H1 (cell line): ENCODE measurements around the gene ST14. TPM values are rescaled to one million over a fixed set of nuclear protein-coding genes. Genes with fewer than 3 reads are reported as not detected.
A peak's percentile ranks its signal among the peaks of the same experiment; 100 is the strongest.

Experiments used
- CTCF ChIA-PET: fragments of 300-600 bp; sonication (Branson Sonifier 250); formaldehyde crosslinking; loops from one replicate; lab custom pipeline; 2021; ENCODE audit not compliant: partially characterized antibody; lab: Charles Lee
- POLR2A ChIA-PET: fragments of 300-600 bp; sonication (Branson Sonifier 250); formaldehyde crosslinking; loops from one replicate; lab custom pipeline; 2021; ENCODE audit warnings: inconsistent platforms; ENCODE audit not compliant: partially characterized antibody; lab: Charles Lee
- DNase-seq, 2 experiments: peaks; one replicate each; pipeline versions ENCODE4 v3.0.0 to v3.0.0-alpha.2; 2010 to 2022; ENCODE audit warnings: low spot score in 2 of 2, low read depth in 1 of 2, mixed read lengths in 1 of 2
- FAIRE-seq: peaks from 2 replicates; lab custom pipeline; 2011; peaks lifted over from hg19 to GRCh38; lab: Jason Lieb, UNC
- H2AFZ ChIP-seq: 2 replicates; pipeline ENCODE4 v1.8.1; 2012; ENCODE audit warnings: low read length, inconsistent platforms
- H2AK5ac ChIP-seq: 2 replicates; pipeline ENCODE4 v1.6.1; 2013; ENCODE audit warnings: low read depth, low read length
- H2BK120ac ChIP-seq: replicated peaks from 2 replicates; pipeline ENCODE3; 2013; ENCODE audit warnings: low read depth, low read length, inconsistent platforms
- H2BK12ac ChIP-seq: 2 replicates; pipeline ENCODE4 v1.6.1; 2013; ENCODE audit warnings: low read depth, low read length
- H2BK15ac ChIP-seq: 2 replicates; pipeline ENCODE4 v1.6.1; 2013; ENCODE audit warnings: low read length
- H2BK20ac ChIP-seq: 2 replicates; pipeline ENCODE4 v1.6.1; 2013; ENCODE audit warnings: low read length
- H2BK5ac ChIP-seq: 2 replicates; pipeline ENCODE4 v1.6.1; 2013; ENCODE audit warnings: low read depth, low read length
- H3K14ac ChIP-seq: 2 replicates; pipeline ENCODE4 v1.6.1; 2013; ENCODE audit warnings: inconsistent platforms; ENCODE audit not compliant: insufficient read length
- H3K18ac ChIP-seq: 2 replicates; pipeline ENCODE4 v1.6.1; 2013; ENCODE audit warnings: low read length; ENCODE audit errors: extremely low read depth
- H3K23ac ChIP-seq: 2 replicates; pipeline ENCODE4 v1.6.1; 2013; ENCODE audit warnings: inconsistent platforms; ENCODE audit not compliant: insufficient read length
- H3K23me2 ChIP-seq: 2 replicates; pipeline ENCODE4 v1.6.1; 2013; ENCODE audit warnings: low read depth, low read length
- H3K27ac ChIP-seq: 2 replicates; pipeline ENCODE4 v1.6.1; 2011; ENCODE audit warnings: low read depth, low read length, inconsistent platforms
- H3K27me3 ChIP-seq, 4 experiments: replicated peaks in 1 of 4; 1 replicate in 1 of 4; 2 replicates in 3 of 4; pipeline versions ENCODE4 v1.6.1 to v1.8.1; 2011 to 2013; ENCODE audit warnings: low read length in 3 of 4, mild to moderate bottlenecking in 3 of 4, inconsistent platforms in 2 of 4, mixed read lengths in 2 of 4, moderate library complexity in 1 of 4; ENCODE audit not compliant: control insufficient read depth in 3 of 4, insufficient read depth in 3 of 4; ENCODE audit errors: extremely low read depth in 1 of 4
- H3K36me3 ChIP-seq, 4 experiments: 2 replicates each; pipeline versions ENCODE4 v1.6.1 to v1.8.1; 2011 to 2013; ENCODE audit warnings: mild to moderate bottlenecking in 4 of 4, low read length in 3 of 4, moderate library complexity in 2 of 4, control low read depth in 1 of 4, inconsistent platforms in 1 of 4; ENCODE audit not compliant: insufficient read depth in 4 of 4, control insufficient read depth in 2 of 4
- H3K4ac ChIP-seq: replicated peaks from 2 replicates; pipeline ENCODE3; 2013; ENCODE audit warnings: low read length, low read depth, mixed read lengths, inconsistent platforms; ENCODE audit not compliant: insufficient read length
- H3K4me1 ChIP-seq, 4 experiments: replicated peaks in 1 of 4; 1 replicate in 1 of 4; 2 replicates in 3 of 4; pipeline versions ENCODE4 v1.6.1 to v1.8.1; 2011 to 2013; ENCODE audit warnings: low read length in 3 of 4, inconsistent platforms in 2 of 4, mixed read lengths in 1 of 4; ENCODE audit not compliant: insufficient read depth in 4 of 4, control insufficient read depth in 3 of 4
- H3K4me2 ChIP-seq, 2 experiments: 2 replicates each; pipeline versions ENCODE4 v1.6.1 to v1.8.1; 2011 to 2013; ENCODE audit warnings: low read depth in 2 of 2, low read length in 2 of 2, control low read depth in 1 of 2, inconsistent platforms in 1 of 2, mild to moderate bottlenecking in 1 of 2; ENCODE audit not compliant: insufficient read depth in 1 of 2
- H3K4me3 ChIP-seq, 4 experiments: fragments of 200-600, 300-600 bp in 1 of 4; sonication (generic), shearing (Covaris generic), sonication (Bioruptor Twin) in 1 of 4; 2 replicates each; pipeline versions ENCODE4 v1.5.1 to v1.8.1; 2011 to 2016; ENCODE audit warnings: low read length in 4 of 4, low read depth in 3 of 4, control low read depth in 2 of 4, inconsistent platforms in 2 of 4, mild to moderate bottlenecking in 2 of 4, mixed read lengths in 1 of 4, moderate library complexity in 1 of 4; ENCODE audit not compliant: insufficient read depth in 2 of 4; ENCODE audit errors: extremely low read depth in 1 of 4
- H3K56ac ChIP-seq: replicated peaks from 2 replicates; pipeline ENCODE3; 2013; ENCODE audit warnings: low read depth, mild to moderate bottlenecking, mixed read lengths, low read length, inconsistent platforms; ENCODE audit not compliant: insufficient read length
- H3K79me1 ChIP-seq: 2 replicates; pipeline ENCODE4 v1.6.1; 2013; ENCODE audit warnings: low read depth, low read length, control low read depth
- H3K79me2 ChIP-seq, 2 experiments: 2 replicates each; pipeline versions ENCODE4 v1.6.1 to v1.8.1; 2012 to 2013; ENCODE audit warnings: low read length in 2 of 2, mild to moderate bottlenecking in 2 of 2, inconsistent platforms in 1 of 2; ENCODE audit not compliant: insufficient read depth in 2 of 2, control insufficient read depth in 1 of 2
- H3K9ac ChIP-seq, 4 experiments: replicated peaks in 1 of 4; 1 replicate in 1 of 4; 2 replicates in 3 of 4; pipeline versions ENCODE4 v1.6.1 to v1.8.1; 2011 to 2013; ENCODE audit warnings: low read depth in 3 of 4, low read length in 3 of 4, control low read depth in 2 of 4, mild to moderate bottlenecking in 2 of 4, moderate library complexity in 2 of 4, inconsistent platforms in 1 of 4; ENCODE audit errors: extremely low read depth in 1 of 4
- H3K9me3 ChIP-seq, 2 experiments: 2 replicates each; pipeline versions ENCODE4 v1.6.1 to v1.8.1; 2012 to 2013; ENCODE audit warnings: mild to moderate bottlenecking in 2 of 2, moderate library complexity in 2 of 2, control low read depth in 1 of 2, inconsistent platforms in 1 of 2, low read depth in 1 of 2, low read length in 1 of 2, mixed read lengths in 1 of 2; ENCODE audit not compliant: insufficient read depth in 2 of 2
- H4K20me1 ChIP-seq, 2 experiments: replicated peaks in 1 of 2; 2 replicates each; pipeline versions ENCODE3 to v1.8.1; 2011 to 2013; ENCODE audit warnings: inconsistent platforms in 2 of 2, low read length in 2 of 2, mild to moderate bottlenecking in 1 of 2; ENCODE audit not compliant: insufficient read depth in 2 of 2, control insufficient read depth in 1 of 2
- H4K5ac ChIP-seq: 2 replicates; pipeline ENCODE4 v1.6.1; 2013; ENCODE audit warnings: low read length, low read depth, mixed read lengths, inconsistent platforms; ENCODE audit not compliant: insufficient read length
- H4K8ac ChIP-seq: 2 replicates; pipeline ENCODE4 v1.8.0; 2013; ENCODE audit warnings: mild to moderate bottlenecking, moderate library complexity, low read length, inconsistent platforms; ENCODE audit not compliant: insufficient read depth; ENCODE audit errors: extremely low read depth
- H4K91ac ChIP-seq: replicated peaks from 2 replicates; pipeline ENCODE3; 2013; ENCODE audit warnings: low read length, mixed read lengths, inconsistent platforms; ENCODE audit not compliant: insufficient read length
- BACH1 ChIP-seq: IDR thresholded peaks from 2 replicates; pipeline ENCODE4 v1.6.1; 2012; ENCODE audit warnings: low read length, improper control_type of control experiment
- FOSL1 ChIP-seq: IDR thresholded peaks from 2 replicates; pipeline ENCODE4 v1.6.1; 2011; ENCODE audit warnings: mild to moderate bottlenecking, low read depth, low read length, moderate library complexity; ENCODE audit not compliant: insufficient read depth
- JUND ChIP-seq: IDR thresholded peaks from 2 replicates; pipeline ENCODE4 v1.6.1; 2011; ENCODE audit warnings: mild to moderate bottlenecking, improper control_type of control experiment, low read length
- KDM4A ChIP-seq: IDR thresholded peaks from one replicate; pipeline ENCODE4 v1.7.1; 2012; ENCODE audit warnings: low read depth, mild to moderate bottlenecking, moderate library complexity, low read length, inconsistent platforms; ENCODE audit not compliant: severe bottlenecking
- RFX5 ChIP-seq: IDR thresholded peaks from 2 replicates; pipeline ENCODE4 v1.6.1; 2011; ENCODE audit warnings: low read depth, low read length, improper control_type of control experiment, borderline replicate concordance
- RXRA ChIP-seq: IDR thresholded peaks from 2 replicates; pipeline ENCODE4 v1.6.1; 2011; ENCODE audit warnings: low read depth, mild to moderate bottlenecking, low read length, moderate library complexity; ENCODE audit not compliant: insufficient read depth
- SIX5 ChIP-seq: IDR thresholded peaks from 2 replicates; pipeline ENCODE4 v1.6.1; 2011; ENCODE audit warnings: mild to moderate bottlenecking, low read depth, low read length
- TAF1 ChIP-seq: IDR thresholded peaks from 2 replicates; pipeline ENCODE4 v1.6.1; 2011; ENCODE audit warnings: mild to moderate bottlenecking, low read depth, low read length
- TBP ChIP-seq: IDR thresholded peaks from 2 replicates; pipeline ENCODE4 v1.6.1; 2011; ENCODE audit warnings: low read depth, low read length, improper control_type of control experiment
- WGBS, 2 experiments: shearing (Covaris generic) in 1 of 2; methylation state at CpG; one replicate each; pipeline versions ENCODE4 v1.1.6 to v1.1.7; 2013 to 2015; ENCODE audit warnings: low lambda C conversion rate in 2 of 2, mixed read lengths in 2 of 2, inconsistent platforms in 1 of 2, low coverage in 1 of 2, missing lambda C conversion rate in 1 of 2; ENCODE audit not compliant: insufficient replicate concordance in 2 of 2, insufficient coverage in 1 of 2, insufficient read length in 1 of 2; ENCODE audit errors: extremely low coverage in 1 of 2, missing lambda C conversion rate in 1 of 2; 5-methylcytosine and 5-hydroxymethylcytosine counted together
- polyA plus RNA-seq, 7 experiments: library from polyadenylated mRNA; depleted of rRNA in 3 of 7; stranded (reverse) in 5 of 7; unstranded in 2 of 7; fragments of >200 nt in 5 of 7; fragments of 200-250 nt in 2 of 7; gene quantifications; 1 replicate in 5 of 7; 2 replicates in 1 of 7; 4 replicates in 1 of 7; pipeline versions ENCODE4 v1.2.1 to v1.2.3, GENCODE V29; 2011 to 2013; ENCODE audit warnings: missing spikeins in 2 of 7, mixed read lengths in 2 of 7
- total RNA-seq: library from RNA; stranded (reverse); fragmentation: NEBNext Ultra II Directional; extraction: Animal tissue kit (Norgen Biotek cat#: 25700); gene quantifications from 2 replicates; pipeline ENCODE4 v1.2.1, GENCODE V29; 2021
- TF ChIP-seq, protein P1 (sequence below): IDR thresholded peaks from 2 replicates; pipeline ENCODE4 v1.6.1; 2012; ENCODE audit warnings: low read length, inconsistent platforms
- TF ChIP-seq, protein P2 (sequence below): IDR thresholded peaks from 2 replicates; pipeline ENCODE4 v1.6.1; 2012; ENCODE audit warnings: inconsistent platforms

ST14 gene
- total and polyA plus RNA-seq, 2 of the 8 experiments (the other 6 are each of a cell fraction or from before 2014, with no cell fraction given), result 22.4 to 24.9 TPM

DNA sequence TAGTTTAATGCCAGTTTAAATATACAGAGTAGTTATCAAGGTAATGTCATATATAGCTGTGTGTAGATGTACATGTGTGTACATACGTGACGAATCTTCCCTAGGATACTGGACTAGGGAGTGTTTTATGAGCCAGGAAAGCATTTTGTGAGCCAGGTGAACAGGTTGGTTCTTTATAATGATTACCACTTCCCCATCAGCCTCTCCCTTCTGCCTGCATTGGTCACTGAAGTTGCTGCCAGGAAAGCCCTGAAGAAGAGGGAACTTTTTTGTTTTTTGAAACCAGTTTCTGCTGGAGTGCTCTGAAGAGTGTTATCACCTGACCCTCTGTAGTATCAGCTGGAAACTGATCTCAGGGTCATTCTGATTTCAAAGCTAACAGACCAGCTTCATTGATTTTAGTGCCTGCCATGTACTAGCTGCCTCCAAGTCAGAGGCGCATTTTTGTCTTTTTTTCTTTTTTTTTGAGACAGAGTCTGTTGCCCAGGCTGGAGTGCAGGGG, 14.2 kb upstream of the ST14 start:
- Histone ChIP-seq H4K91ac (no peak overlapping the region), H3K23me2 (no peaks in the 10 kb centered on the region), H4K5ac (no peak overlapping the region), H4K8ac (no peak overlapping the region), H3K9ac (peak overlapping the region in 2 of 4 experiments; percentile 8 to 28; a peak in 1 of 7 replicates), H3K9me3 (no peaks in the 10 kb centered on the region), H3K27ac (peak overlapping the region; percentile 69), H2BK120ac (no peak overlapping the region), H2AFZ (no peak overlapping the region), H3K4me2 (no peak overlapping the region), H3K4ac (no peak overlapping the region), H2AK5ac (no peak overlapping the region), H2BK20ac (no peak overlapping the region), H3K23ac (no peak overlapping the region), H3K79me1 (no peaks in the 10 kb centered on the region; the same call in 1 of the 2 replicates), H3K56ac (no peak overlapping the region), H3K36me3 (peaks cover 17 to 52% (median 27%) of the 10 kb centered on the region in 4 experiments), H3K27me3 (no peaks in the 10 kb centered on the region), H3K4me1 (peaks cover 0 to 15% (median 7%) of the 10 kb centered on the region in 4 experiments; a peak in 5 of 7 replicates), H3K14ac (no peak overlapping the region), H3K4me3 (no peak overlapping the region), H2BK12ac (no peak overlapping the region), H4K20me1 (peaks cover 2 to 10% of the 10 kb centered on the region in 2 experiments), H3K79me2 (no peaks in the 10 kb centered on the region), H3K18ac (no peak overlapping the region), H2BK15ac (no peak overlapping the region), H2BK5ac (no peak overlapping the region)
- ChIA-PET CTCF (interaction anchor here (0.6 to 3.6 kb wide), 21 partner anchors 10 to 441 kb away, joined by 3 to 60 read pairs (median 5); no protein-coding TSS in a partner anchor), POLR2A (interaction anchor here (0.6 to 2.8 kb wide), 12 partner anchors 8 to 169 kb away, joined by 3 to 17 read pairs (median 4); partner anchors contain the start of genes APLP2, PRDM10 and ST14)
- DNase-seq (no peak), FAIRE-seq (no peak)
- 88% methylated on average over 3 of the region's 3 CpGs; no CpG with 5 or more reads in 1 of the 2 experiments for WGBS, 2 experiments
- TF ChIP-seq, protein P1, sequence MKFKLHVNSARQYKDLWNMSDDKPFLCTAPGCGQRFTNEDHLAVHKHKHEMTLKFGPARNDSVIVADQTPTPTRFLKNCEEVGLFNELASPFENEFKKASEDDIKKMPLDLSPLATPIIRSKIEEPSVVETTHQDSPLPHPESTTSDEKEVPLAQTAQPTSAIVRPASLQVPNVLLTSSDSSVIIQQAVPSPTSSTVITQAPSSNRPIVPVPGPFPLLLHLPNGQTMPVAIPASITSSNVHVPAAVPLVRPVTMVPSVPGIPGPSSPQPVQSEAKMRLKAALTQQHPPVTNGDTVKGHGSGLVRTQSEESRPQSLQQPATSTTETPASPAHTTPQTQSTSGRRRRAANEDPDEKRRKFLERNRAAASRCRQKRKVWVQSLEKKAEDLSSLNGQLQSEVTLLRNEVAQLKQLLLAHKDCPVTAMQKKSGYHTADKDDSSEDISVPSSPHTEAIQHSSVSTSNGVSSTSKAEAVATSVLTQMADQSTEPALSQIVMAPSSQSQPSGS, result no peak
- TF ChIP-seq TBP (no peak), RFX5 (no peak), TAF1 (no peak), SIX5 (no peak), KDM4A (no peak), FOSL1 (no peak), JUND (no peak), BACH1 (no peak), RXRA (no peak)
- TF ChIP-seq, protein P2, sequence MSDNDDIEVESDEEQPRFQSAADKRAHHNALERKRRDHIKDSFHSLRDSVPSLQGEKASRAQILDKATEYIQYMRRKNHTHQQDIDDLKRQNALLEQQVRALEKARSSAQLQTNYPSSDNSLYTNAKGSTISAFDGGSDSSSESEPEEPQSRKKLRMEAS, result no peak
